HL-60/S4 treated with retinoic acid at 250 ng/mL for 4 days and 3 days (cell line): ENCODE data around the gene PRKCA.

Source experiments
- in situ Hi-C: fragments of 300-500 bp; cut with MboI; formaldehyde crosslinking; loops from 2 replicates; pipeline ENCODE4 v1.7.0; 2022; ENCODE audit warnings: low sequenced_read_pairs

Gene PRKCA

GRCh38 chr17:66842505-66842904 is 540.1 kb downstream of the PRKCA start:
- in situ Hi-C loops: no loop called here

DNA sequence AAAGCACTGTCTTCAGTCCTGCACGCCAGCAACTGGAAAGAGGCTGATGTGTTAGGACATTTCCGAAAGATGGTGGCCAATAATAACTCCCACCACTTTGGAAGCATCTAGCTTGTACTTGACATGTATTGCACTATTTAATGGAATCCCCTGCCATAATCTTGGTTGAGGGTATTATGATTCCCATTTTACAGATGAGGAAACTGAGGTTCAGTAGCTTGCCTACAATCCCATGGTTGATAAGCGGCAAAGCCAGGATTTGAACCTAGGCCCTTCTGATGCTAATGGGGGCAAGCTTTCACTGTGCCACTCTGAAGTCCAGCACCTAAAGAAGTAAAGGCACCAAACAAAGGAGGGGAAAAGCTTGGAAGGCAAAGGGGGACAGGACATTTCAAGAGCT is 540.5 kb downstream of the PRKCA start:
- in situ Hi-C loops: no loop called here

DNA sequence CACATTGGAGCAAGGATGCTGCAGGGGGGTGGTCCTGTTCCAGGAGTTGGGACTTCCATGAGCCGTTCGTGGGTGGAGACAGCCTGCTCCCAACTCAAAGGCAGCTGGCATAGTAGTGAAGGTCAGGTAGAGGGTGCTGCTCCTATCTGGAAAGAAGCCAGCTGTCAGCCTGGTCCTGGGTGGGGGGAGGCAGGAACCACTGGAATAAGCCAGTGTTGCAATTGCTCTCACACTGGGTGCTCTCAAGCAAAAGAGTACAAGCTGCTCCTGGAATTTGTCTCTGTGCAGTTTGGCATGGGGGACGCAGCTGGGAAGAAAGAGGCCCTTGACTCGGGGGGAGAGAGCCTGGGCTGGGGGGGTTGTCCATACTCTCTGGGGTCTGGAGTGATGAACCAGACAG is 541.2 kb downstream of the PRKCA start:
- in situ Hi-C loops: no loop called here

- in situ Hi-C loops: no loop called here
Measured at GRCh38 chr17:66847704-66848103, 545.3 kb downstream of the PRKCA start.

GRCh38 chr17:66848496-66848895 is 546.1 kb downstream of the PRKCA start:
- in situ Hi-C loops: no loop called here

DNA sequence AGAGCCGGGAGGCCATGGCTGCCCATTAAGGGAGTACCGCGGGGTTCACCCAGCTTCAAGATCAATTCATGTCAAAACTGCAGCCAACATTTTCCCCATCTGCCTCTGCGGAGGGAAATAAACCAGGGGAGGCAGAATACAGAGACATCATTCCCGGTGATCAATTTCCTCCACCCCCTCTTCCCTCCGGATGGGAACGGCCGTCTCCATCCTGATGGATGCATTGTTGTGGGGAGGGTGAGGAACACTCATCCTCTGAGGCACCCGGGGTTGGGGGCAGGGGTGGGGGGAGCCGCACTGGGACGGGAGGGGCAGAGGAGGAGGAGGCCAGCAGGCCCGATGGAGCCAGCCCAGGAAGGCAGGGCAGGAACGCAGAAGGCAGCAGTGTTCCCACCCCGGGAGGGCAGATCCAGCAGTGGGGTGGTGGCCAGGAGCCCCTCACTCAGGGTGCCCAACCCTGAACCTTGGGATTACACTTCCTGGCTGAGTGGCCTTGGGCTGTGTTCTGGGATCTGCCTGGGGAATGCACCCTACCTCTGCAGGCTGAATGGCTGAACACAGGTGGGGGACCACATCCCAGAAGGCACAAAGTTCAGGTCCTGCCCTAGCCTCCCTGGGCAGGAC is 546.7 kb downstream of the PRKCA start:
- in situ Hi-C loops: no loop called here

GRCh38 chr17:66849851-66850580 is 547.6 kb downstream of the PRKCA start:
- in situ Hi-C loops: no loop called here

GRCh38 chr17:66850692-66851091 is 548.3 kb downstream of the PRKCA start:
- in situ Hi-C loops: no loop called here

DNA sequence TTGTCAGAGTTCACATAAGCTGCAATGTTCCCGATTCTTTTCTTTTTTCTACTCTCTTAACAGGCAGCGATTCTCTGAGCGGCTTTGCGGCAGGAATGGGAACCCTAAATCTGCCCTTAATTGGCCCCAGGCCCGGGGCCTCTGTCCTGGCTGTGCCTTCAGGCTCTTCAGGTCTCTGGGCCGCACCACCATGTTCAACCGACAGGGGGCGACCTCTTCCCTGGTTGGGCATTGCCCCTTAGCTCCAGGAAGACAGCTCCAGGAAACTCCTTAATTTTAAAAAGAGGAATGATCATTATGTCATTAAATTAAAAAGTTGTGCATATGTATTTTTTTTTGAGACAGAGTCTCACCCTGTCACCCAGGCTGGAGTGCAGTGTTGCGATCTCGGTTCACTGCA is 552.8 kb downstream of the PRKCA start:
- in situ Hi-C loops: no loop called here

GRCh38 chr17:66858226-66859083 is 556.0 kb downstream of the PRKCA start:
- in situ Hi-C loops: no loop called here

DNA sequence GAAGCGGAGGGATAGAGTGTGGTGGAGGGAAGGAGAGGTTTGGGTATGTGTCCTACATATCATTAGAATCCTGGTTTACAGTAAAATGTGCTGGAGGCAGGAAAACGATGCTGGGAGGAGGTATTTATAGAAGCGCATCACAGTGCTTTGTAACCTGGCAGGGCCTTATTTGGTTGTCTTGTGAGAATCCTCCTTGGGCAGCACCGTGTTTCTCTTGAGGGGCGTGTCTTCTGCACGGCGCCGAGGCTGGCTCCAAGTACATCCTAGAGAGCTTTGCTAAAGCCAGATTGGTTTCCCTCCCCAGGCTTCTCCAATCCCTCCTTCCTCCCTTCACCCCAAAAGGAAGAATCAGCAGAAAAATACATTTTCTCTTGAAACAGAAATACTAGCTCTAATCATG is 556.9 kb downstream of the PRKCA start:
- in situ Hi-C loops: no loop called here

- in situ Hi-C loops: no loop called here
Measured at GRCh38 chr17:66860204-66860603, 557.8 kb downstream of the PRKCA start.
